Fibroblast of lung (primary cell): ENCODE measurements around the gene C9orf72. TPM values are rescaled to one million over a fixed set of nuclear protein-coding genes. Genes with fewer than 3 reads are reported as not detected.

Experiments
- DNase-seq, 2 donors: peaks; one replicate each; pipeline versions ENCODE4 v3.0.0 to v3.0.0-alpha.2; 2010; ENCODE audit warnings: low read depth in 2 of 2
- H2AFZ ChIP-seq: 2 replicates; pipeline ENCODE4 v1.5.1; 2012; ENCODE audit warnings: low read length, control low read depth, inconsistent platforms
- H3K27ac ChIP-seq: 2 replicates; pipeline ENCODE4 v1.5.1; 2011; ENCODE audit warnings: low read length, control low read depth; ENCODE audit not compliant: insufficient read depth
- H3K27me3 ChIP-seq: 2 replicates; pipeline ENCODE4 v1.5.1; 2011; ENCODE audit warnings: mild to moderate bottlenecking, low read length; ENCODE audit not compliant: control insufficient read depth, insufficient read depth
- H3K36me3 ChIP-seq: 2 replicates; pipeline ENCODE4 v1.5.1; 2011; ENCODE audit warnings: low read length; ENCODE audit not compliant: control insufficient read depth, insufficient read depth
- H3K4me1 ChIP-seq: 2 replicates; pipeline ENCODE4 v1.5.1; 2011; ENCODE audit warnings: low read length; ENCODE audit not compliant: control insufficient read depth, insufficient read depth; ENCODE audit errors: extremely low read depth
- H3K4me2 ChIP-seq: 2 replicates; pipeline ENCODE4 v1.5.1; 2011; ENCODE audit warnings: low read length, control low read depth; ENCODE audit not compliant: insufficient read depth; ENCODE audit errors: extremely low read depth
- H3K4me3 ChIP-seq, 4 experiments: fragments of 200-600 bp in 1 of 4; sonication (generic) in 1 of 4; replicated peaks in 1 of 4; 2 replicates each; pipeline ENCODE4 v1.5.1; 2011 to 2016; ENCODE audit warnings: low read length in 4 of 4, low read depth in 3 of 4, mild to moderate bottlenecking in 3 of 4, control low read depth in 2 of 4, inconsistent platforms in 1 of 4, mixed read lengths in 1 of 4; ENCODE audit not compliant: insufficient read depth in 1 of 4; ENCODE audit errors: control extremely low read depth in 1 of 4
- H3K79me2 ChIP-seq: 2 replicates; pipeline ENCODE4 v1.5.1; 2012; ENCODE audit warnings: mild to moderate bottlenecking, low read length, inconsistent platforms; ENCODE audit not compliant: control insufficient read depth, insufficient read depth
- H3K9ac ChIP-seq: 2 replicates; pipeline ENCODE4 v1.5.1; 2011; ENCODE audit warnings: mild to moderate bottlenecking, low read length, control low read depth; ENCODE audit not compliant: insufficient read depth
- H3K9me3 ChIP-seq: 2 replicates; pipeline ENCODE4 v1.5.1; 2012; ENCODE audit warnings: low read depth, low read length; ENCODE audit not compliant: control insufficient read depth, insufficient read depth
- H4K20me1 ChIP-seq: 2 replicates; pipeline ENCODE4 v1.5.1; 2011; ENCODE audit warnings: low read length; ENCODE audit not compliant: control insufficient read depth, insufficient read depth; ENCODE audit errors: extremely low read depth
- EZH2 ChIP-seq: IDR thresholded peaks from 2 replicates; pipeline ENCODE4 v1.5.1; 2012; ENCODE audit warnings: low read length, control low read depth, mild to moderate bottlenecking; ENCODE audit errors: missing control alignments
- polyA plus RNA-seq, 2 donors: library from polyadenylated mRNA; depleted of rRNA in 1 of 2; stranded (reverse) in 1 of 2; unstranded in 1 of 2; fragments of >200 nt; gene quantifications; 2 replicates each; pipeline ENCODE4 v1.2.1, GENCODE V29; 2011 to 2012; ENCODE audit warnings: missing spikeins in 1 of 2
- total RNA-seq: library from RNA; depleted of rRNA; stranded (reverse); fragments of >200 nt; gene quantifications from 2 replicates; pipeline ENCODE4 v1.2.1, GENCODE V29; 2014
- TF ChIP-seq, protein P1 (sequence below), 2 donors: IDR thresholded peaks in 1 of 2; conservative IDR thresholded peaks in 1 of 2; 1 replicate in 1 of 2; 2 replicates in 1 of 2; pipeline ENCODE4 v1.5.1; 2011 to 2012; ENCODE audit warnings: low read length in 2 of 2, control low read depth in 1 of 2, inconsistent platforms in 1 of 2, low read depth in 1 of 2, mild to moderate bottlenecking in 1 of 2

C9orf72 gene
- total and polyA plus RNA-seq, 2 donors (not counting 1 experiment from before 2014, with no cell fraction given): 3.6 to 4.5 TPM

GRCh38 chr9:27511771-27512170 lies 61.5 kb downstream of the C9orf72 start:
- H3K4me3 ChIP-seq: no peak overlapping the region
- H3K27ac ChIP-seq: no peak overlapping the region
- H3K4me2 ChIP-seq: no peak overlapping the region
- no peaks in the 10 kb centered on the region for H3K27me3 ChIP-seq
- no peaks in the 10 kb centered on the region for H3K9me3 ChIP-seq
- H3K4me1 ChIP-seq: no peaks in the 10 kb centered on the region
- H3K79me2 ChIP-seq: no peaks in the 10 kb centered on the region
- no peak overlapping the region for H3K9ac ChIP-seq
- H3K36me3 ChIP-seq: no peaks in the 10 kb centered on the region
- no peak for DNase-seq
- TF ChIP-seq, protein P1, sequence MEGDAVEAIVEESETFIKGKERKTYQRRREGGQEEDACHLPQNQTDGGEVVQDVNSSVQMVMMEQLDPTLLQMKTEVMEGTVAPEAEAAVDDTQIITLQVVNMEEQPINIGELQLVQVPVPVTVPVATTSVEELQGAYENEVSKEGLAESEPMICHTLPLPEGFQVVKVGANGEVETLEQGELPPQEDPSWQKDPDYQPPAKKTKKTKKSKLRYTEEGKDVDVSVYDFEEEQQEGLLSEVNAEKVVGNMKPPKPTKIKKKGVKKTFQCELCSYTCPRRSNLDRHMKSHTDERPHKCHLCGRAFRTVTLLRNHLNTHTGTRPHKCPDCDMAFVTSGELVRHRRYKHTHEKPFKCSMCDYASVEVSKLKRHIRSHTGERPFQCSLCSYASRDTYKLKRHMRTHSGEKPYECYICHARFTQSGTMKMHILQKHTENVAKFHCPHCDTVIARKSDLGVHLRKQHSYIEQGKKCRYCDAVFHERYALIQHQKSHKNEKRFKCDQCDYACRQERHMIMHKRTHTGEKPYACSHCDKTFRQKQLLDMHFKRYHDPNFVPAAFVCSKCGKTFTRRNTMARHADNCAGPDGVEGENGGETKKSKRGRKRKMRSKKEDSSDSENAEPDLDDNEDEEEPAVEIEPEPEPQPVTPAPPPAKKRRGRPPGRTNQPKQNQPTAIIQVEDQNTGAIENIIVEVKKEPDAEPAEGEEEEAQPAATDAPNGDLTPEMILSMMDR (conservative IDR thresholded peaks at IDR 0.05 in 1 of 2, IDR thresholded peaks at IDR 0.05 in 1 of 2; ENCODE audit: low read depth in 1 of 2, low read length in 2 of 2): no peak
- no peak for TF ChIP-seq EZH2
- H4K20me1 ChIP-seq: no peaks in the 10 kb centered on the region
- no peak overlapping the region for H2AFZ ChIP-seq

GRCh38 chr9:27510780-27511179 lies 62.5 kb downstream of the C9orf72 start:
- H3K36me3 ChIP-seq: no peaks in the 10 kb centered on the region
- H3K27me3 ChIP-seq: no peaks in the 10 kb centered on the region
- no peak overlapping the region for H3K9ac ChIP-seq
- no peak overlapping the region for H3K4me2 ChIP-seq
- no peaks in the 10 kb centered on the region for H4K20me1 ChIP-seq
- no peaks in the 10 kb centered on the region for H3K9me3 ChIP-seq
- TF ChIP-seq, protein P1 (conservative IDR thresholded peaks at IDR 0.05 in 1 of 2, IDR thresholded peaks at IDR 0.05 in 1 of 2; ENCODE audit: low read depth in 1 of 2, low read length in 2 of 2): no peak
- no peak for TF ChIP-seq EZH2
- no peaks in the 10 kb centered on the region for H3K4me1 ChIP-seq
- H3K79me2 ChIP-seq: no peaks in the 10 kb centered on the region
- no peak overlapping the region for H3K4me3 ChIP-seq
- DNase-seq: no peak
- H2AFZ ChIP-seq: no peak overlapping the region
- H3K27ac ChIP-seq: no peak overlapping the region

- Histone ChIP-seq H4K20me1 (no peaks in the 10 kb centered on the region), H3K79me2 (no peaks in the 10 kb centered on the region), H2AFZ (no peak overlapping the region), H3K27me3 (no peaks in the 10 kb centered on the region), H3K4me2 (no peak overlapping the region), H3K9me3 (no peaks in the 10 kb centered on the region), H3K4me1 (no peaks in the 10 kb centered on the region), H3K36me3 (no peaks in the 10 kb centered on the region), H3K9ac (no peak overlapping the region), H3K27ac (no peak overlapping the region), H3K4me3 (no peak overlapping the region)
- DNase-seq: no peak
- TF ChIP-seq EZH2: no peak
- TF ChIP-seq, protein P1 (conservative IDR thresholded peaks at IDR 0.05 in 1 of 2, IDR thresholded peaks at IDR 0.05 in 1 of 2; ENCODE audit: low read depth in 1 of 2, low read length in 2 of 2): no peak
Measured at GRCh38 chr9:27506981-27507380, 66.3 kb downstream of the C9orf72 start.
